ENCODE measurements around the gene PHLDA2.

- TF ChIP-seq FOXA1 (IDR thresholded peaks at IDR 0.05) = no peak
- TF ChIP-seq FOXA1 (CRISPR knock-in tag; IDR thresholded peaks at IDR 0.05) = no peak
- TF ChIP-seq RNF2 (conservative IDR thresholded peaks at IDR 0.05; ENCODE audit: low read depth) = no peak
- no peak for TF ChIP-seq ZNF788 (CRISPR knock-in tag; IDR thresholded peaks at IDR 0.05; ENCODE audit: borderline replicate concordance)
- no peak for TF ChIP-seq SMARCC2 (IDR thresholded peaks at IDR 0.05)
- no peak for TF ChIP-seq SNAPC4 (CRISPR knock-in tag; IDR thresholded peaks at IDR 0.05)
- TF ChIP-seq ZNF580 (CRISPR knock-in tag; IDR thresholded peaks at IDR 0.05; ENCODE audit: borderline replicate concordance, low read depth) = no peak
- no peak for TF ChIP-seq NR3C1 (CRISPR knock-in tag; IDR thresholded peaks at IDR 0.05)
- TF ChIP-seq ZFP1 (CRISPR knock-in tag; IDR thresholded peaks at IDR 0.05) = no peak
- no peak for TF ChIP-seq REST (IDR thresholded peaks at IDR 0.05; ENCODE audit: borderline replicate concordance in 1 of 2, low read depth in 1 of 2, low read length in 2 of 2)
- no peak for TF ChIP-seq KLF6 (CRISPR knock-in tag; IDR thresholded peaks at IDR 0.05)
- TF ChIP-seq TRAFD1 (CRISPR knock-in tag; IDR thresholded peaks at IDR 0.05; ENCODE audit: borderline replicate concordance) = no peak
- no peak for TF ChIP-seq CTCF (CRISPR knock-in tag; IDR thresholded peaks at IDR 0.05)
Measured at GRCh38 chr11:2899080-2899783, 30.0 kb downstream of the PHLDA2 start.

All from HepG2 (cell line).